DMS79 treated with DMSO at 0.1 percent for 48 hours (cell line): ENCODE data around the gene STX3.

Source experiments
- DNase-seq: peaks from one replicate; lab custom pipeline; 2025; lab: John Stamatoyannopoulos, UW

The STX3 gene

DNA sequence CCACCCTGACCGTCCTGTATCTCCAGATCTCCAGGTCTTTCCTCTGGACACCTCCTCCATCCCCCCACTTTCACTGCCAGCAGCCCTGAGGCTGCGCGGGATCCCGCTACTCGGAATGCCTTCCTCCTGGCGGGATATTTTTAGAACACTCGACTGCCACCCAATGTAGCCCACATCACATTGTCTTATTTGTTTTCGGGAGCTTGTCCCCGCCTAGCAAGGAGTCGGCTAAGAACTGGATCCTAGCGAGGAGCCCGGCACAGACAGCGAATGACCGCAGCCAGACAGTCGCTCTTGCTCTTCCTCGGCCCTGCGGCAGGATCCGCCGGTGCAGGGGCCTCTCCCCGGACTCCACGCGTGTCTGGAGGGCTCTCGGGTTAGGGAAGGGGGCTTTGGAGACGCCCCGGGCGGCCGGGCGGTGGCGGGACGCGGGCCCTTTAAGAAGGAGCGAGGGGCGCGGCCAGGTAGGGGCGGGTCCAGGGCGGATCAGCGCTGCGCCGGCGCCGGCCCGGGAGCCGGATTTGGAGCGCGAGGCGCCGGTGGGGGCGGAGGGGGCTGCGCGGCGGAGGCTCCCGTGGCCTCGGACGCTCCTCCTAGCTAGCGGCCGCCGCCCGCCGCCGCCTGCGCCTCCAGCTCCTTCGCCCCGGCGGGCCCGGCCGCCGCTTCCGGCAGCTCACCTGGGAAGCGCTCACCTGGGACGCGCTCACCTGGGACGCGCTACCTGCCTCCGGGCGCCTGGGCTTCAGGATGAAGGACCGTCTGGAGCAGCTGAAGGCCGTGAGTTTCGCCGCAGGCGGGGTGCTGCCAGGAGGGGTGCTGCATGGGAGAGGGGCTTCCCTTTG lies at the start of gene STX3:
Gene STX3, plus strand, starts transcription at position 518 of the 842 bp plus-strand sequence. Its CDS starts 230 bp downstream, at position 748.
- DNase-seq: peak; percentile 50

DNA sequence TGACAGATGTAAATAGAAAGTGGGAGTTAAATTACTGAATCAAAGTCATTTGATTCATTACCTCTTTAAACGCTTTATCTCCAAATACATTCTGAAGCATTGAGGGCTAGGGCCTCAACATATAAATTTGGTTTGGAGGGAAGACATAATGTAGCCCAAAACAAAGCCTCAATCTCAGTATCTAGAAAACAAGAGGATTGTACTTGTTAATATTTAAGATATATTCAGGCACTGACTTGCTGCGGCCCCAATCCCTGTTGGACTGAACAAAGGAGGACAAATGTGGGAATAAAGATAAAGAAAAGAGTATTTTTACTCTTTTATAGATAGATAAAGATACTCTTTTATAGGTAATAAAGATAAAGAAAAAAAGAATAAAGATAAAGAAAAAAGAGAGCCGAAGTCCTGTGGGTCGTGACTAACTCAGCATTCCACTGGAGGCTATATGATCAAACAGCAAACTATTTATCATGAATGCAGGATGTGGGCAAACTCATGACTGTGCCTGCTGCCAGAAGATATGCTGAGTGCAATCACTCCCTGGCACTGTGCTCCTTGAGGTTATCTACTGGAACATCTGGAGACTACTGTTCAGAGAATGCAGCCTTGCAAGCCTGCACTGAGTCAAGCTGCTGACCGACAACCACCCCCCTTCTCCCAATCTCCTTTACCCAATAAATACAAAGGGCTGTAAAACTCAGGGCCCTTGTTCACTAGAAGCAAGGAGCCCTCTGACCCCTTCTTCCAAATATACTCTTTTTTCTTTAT lies 48.5 kb upstream of the STX3 start:
- DNase-seq: no peak

DNA sequence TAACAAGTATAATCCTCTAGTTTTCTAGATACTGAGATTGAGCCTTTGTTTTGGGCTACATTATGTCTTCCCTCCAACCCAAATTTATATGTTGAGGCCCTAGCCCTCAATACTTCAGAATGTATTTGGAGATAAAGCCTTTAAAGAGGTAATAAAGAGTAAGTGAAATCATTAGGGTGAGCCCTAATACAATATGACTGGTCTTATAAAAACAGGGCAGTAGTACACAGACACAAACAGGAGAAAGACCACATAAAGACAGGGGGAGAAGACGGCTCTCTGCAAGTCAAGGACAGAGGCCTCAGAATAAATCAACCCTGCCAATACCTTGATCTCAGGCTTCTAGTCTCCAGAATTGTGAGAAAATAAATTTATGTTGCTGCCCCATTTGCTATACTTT lies 47.8 kb upstream of the STX3 start:
- no peak for DNase-seq

DNA sequence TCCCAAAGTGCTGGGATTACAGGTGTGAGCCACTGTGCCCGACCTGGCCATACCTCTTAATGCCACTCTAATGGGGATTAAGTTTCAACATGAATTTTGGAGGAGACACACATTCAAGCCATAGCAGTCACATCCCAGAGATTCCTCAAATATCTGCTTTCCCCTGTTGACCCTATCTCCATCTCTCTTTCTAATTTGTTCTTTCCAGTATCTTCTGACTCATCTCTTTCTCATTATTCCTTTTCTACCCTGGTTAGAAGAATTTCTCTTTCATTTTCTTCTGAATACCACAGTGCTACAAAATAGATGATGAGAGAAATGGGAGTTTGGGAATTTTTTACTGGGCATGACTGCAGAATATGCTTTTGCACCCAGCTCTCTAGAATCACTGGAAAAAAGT lies 46.6 kb upstream of the STX3 start:
- no peak for DNase-seq

DNA sequence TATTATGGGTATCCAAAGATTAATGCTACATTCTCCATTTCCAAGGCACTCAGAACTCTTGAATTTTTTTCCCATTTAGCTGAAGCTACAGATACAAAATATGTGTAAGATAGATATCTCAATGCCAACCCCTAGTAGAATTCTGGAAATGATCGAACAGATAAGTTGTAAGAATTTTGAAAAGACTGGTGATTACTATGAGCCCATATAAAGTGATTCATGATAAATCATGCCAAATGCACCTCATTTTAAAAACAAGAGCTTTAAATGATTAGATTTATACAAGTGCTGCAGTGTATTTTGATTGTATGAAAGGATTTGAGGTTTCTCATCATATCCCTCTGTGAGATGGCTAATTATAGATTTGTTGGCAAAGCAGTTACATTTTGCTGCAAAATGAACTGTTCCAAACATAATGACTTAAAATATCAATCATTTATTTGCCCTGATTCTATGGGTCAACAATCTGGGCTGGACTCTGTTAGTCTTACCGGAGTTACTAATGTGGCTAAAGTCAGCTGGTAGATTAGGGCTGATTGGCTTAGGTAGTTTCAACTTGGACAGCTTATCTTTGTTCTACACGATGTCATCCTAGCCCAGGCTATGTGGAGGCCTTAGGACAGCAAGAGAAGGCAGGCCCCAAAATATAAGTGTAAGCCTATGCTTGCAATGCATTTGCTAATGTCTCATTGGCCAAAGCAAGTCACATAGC lies 44.9 kb upstream of the STX3 start:
- no peak for DNase-seq

DNA sequence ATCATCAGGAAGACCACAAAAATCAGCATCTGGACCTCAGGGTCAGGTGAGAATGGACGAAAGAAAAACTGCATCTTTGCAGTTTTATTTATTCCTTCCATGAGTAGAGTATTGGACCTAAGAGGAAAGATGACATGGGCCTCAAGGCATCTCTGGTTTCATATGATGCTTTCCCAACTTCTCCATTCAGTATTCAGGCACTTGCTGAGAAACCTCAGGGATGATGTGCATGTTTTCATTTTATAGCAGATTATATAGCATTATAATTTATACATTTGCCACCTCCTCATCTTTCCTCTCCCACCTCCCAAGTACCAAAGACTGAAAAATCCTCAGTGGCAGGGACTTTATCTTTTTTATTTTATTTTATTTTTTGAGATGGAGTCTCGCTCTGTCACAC lies 41.4 kb upstream of the STX3 start, which contains the start of gene OR10V1:
Gene OR10V1, minus strand, starts transcription at position 101 of the 400 bp plus-strand sequence. Its CDS starts 0 bp downstream, at position 101.
- DNase-seq: no peak

DNA sequence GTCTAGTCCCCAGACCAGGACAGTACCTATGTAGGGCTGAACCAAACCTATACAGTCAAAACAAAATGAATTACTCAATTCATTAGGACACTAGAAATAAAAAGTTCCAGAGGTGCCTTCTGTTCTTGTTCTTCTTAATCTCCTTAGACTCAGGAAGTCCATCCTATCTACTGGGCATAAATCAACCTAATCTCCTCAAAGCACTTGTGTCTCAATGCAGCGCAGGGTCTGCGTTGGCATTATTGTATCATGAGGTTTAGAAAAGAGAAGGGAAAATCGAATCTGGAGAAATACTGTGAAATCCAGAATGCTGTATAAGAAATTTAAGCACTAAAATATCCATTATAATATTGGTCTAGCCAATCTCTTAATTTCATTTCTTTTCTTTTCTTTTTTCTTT lies 39.1 kb upstream of the STX3 start:
- no peak for DNase-seq

DNA sequence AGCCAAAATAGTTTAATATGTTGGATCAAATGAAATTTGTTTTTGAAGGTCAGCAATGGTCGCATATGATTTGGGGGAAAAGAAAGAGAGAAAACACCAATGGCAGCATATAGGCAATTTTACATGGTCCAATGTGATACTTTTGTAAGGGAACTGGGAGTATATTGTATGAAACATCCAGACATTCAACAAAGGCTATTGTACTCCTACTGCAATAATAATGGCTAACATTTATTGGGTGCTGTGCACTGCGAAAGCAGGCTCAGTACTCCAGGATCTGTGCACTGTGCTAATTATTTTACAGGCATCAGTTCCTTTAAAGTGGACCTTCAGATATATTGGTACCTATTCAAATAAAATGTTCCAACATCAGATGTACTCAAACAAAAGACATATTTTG lies 35.6 kb upstream of the STX3 start:
- DNase-seq: no peak

DNA sequence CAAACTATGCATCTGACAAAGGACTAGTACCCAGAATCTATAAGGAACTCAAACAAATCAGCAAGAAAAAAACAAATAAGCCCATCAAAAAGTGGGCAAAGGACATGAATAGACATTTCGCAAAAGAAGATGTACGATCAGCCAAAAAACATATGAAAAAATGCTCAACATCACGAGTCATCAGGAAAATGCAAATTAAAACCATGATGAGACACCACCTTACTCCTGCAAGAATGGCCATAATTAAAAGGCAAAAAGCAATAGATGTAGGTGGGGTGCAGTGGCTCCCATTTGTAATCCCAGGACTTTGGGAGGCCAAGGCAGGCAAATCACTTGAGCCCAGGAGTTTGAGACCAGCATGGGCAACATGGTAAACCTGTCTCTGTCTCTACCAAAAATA lies 31.1 kb upstream of the STX3 start:
- DNase-seq: no peak

DNA sequence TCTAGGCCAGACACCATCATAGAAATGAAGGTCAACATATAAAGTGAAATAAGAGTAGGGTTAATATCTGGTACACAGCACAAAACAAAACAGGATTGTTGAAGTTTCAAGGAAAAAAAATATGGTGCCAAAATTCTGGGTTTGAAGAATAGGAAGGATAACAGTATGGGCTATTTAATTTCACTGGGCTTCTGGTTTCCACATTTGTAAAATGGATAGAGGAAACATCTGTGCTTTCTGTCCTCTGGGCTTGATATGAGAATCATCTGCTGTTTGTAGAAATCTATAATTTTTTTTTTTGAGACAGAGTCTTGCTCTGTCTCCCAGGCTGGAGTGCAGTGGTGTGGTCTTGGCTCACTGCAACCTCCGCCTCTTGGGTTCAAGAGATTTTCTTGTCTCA lies 27.8 kb upstream of the STX3 start:
- DNase-seq: no peak

DNA sequence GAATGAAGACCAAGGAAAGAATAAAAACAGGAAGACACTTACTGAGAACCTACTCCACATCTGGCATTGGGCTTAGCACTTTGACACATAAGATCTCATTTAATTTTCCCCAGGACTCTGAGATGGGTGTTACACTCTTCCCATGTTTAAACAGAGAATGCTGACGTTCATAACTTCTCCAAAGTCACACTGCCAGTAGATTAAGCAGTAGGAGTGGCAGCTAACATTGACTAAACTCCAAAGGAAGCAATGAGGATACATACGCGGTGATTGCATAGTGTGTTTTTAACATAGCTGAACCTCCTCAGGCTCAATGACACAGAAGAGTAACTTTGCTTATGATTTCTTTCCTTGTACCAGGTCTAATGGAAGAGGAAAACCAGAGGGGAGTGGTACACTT lies 27.0 kb upstream of the STX3 start:
- no peak for DNase-seq

DNA sequence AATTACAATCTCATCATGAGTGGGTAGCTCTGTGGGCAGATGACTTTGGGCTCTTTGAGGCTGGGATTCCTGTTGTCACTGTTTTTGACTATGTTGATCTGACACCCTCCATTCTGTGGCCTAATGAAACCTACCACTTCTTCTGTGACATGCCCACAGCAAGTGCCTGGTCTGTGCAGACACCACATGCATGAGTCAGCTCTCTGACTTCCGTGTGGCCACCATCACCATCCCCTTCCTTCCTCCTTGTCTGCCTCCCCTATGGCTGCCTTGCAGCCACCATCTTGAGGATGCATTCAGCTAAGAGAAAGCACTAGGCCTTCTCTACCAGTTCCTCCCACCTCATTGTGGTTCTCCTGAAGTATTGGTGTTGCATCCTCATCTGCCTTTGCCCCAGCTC lies 26.3 kb upstream of the STX3 start:
- no peak for DNase-seq

DNA sequence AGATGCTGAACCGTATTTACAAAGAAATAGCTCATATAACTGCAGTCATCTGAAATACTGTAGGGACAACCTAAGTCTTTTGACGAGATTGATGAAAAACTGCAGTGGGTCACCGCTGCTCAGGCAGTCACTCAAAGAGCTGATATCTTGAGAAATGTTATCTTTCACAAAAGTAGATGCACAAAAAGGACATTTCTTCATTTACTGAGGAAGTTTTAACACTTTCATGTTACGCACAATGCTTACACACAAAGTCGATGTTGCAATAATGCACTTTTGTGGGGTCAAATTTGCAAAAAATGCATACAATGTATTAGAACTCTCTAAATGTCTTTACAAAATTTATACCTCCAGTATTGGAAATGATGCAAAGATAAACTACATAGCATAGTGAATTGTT lies 25.3 kb upstream of the STX3 start:
- DNase-seq: no peak

DNA sequence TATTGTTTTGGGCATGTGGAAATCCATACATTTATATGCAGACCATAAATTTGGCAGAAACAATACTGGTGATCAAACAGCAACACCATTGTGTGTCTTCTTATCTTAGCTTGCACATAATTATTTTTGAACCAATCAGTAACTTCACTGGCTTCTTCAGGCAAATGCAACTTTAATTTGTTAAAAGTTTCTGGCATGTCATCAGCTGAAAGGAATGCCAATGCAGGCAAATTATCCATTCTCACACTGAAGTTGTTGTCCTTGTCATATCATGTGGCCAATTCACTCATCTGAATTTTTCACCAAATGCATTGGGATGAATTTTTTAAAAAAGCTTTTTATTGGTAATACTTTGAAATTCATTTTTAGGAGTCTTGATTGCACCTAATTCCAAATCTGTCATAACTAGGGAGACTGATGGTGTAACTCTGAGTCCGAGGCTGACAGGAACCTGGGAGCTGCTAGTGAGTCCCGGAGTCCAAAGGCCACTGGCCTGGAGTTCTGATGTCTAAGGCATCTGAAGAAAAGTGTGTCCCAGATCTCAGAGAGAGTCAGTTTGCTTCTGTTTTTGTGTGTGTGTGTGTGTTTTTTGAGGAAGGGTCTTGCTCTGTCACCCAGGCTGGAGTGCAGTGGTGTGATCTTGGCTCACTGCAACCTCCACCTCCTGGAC lies 24.1 kb upstream of the STX3 start:
- no peak for DNase-seq

DNA sequence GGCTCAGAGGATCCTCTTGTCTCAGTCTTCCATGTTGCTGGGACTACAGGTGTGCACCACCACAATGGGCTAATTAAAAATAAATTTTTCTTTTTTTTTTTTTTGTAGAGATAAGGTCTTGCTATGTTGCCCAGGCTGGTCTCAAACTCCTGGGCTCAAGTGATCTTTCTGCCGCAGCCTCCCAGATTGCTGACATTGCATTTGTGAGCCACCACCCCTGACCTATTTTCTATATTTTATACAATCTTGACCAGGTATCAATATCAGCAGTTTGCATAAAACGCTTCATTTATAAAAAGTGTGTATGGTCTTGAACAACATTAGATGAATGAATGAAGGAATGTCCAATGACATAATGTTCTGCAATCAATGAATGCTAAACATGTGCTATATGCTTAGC lies 9.1 kb upstream of the STX3 start:
- no peak for DNase-seq

DNA sequence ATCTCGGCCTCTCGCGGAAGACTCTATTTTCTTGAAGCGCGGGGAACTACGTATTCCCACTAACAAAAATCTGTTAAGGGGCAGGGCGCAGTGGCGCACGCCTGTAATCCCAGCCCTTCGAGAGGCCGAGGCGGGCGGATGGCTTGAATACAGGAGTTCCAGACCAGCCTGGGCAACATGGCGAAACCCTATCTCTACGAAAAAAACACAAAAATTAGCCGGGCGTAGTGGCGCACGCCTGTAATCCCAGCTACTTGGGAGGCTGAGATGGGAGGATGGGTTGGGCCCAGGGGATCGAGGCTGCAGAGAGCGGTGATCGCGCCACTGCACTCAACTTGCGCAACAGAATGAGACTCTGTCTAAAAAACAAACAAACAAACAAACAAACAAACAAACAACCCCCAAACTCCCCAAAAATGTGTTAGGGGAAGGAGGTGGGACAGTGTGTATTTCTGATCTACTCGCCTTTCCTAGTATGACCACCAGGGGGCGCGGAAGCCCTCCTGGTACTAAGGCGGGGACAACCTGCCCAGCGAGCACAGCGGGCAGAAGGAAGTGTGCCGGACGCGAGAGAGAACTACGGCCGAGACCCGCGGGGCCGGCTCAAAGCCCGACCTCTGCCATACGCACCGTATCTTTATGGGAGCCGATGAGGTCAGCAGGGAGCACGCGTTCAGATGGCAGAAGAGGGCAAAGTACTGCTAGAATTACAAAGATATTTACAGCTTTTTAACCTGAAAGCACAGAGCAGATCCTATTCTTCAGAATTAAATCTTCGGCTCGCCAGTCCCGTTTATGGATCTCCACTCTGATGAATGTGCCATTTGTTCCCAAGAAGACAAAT lies 1.3 kb upstream of the STX3 start:
- DNase-seq: peak; percentile 77

DNA sequence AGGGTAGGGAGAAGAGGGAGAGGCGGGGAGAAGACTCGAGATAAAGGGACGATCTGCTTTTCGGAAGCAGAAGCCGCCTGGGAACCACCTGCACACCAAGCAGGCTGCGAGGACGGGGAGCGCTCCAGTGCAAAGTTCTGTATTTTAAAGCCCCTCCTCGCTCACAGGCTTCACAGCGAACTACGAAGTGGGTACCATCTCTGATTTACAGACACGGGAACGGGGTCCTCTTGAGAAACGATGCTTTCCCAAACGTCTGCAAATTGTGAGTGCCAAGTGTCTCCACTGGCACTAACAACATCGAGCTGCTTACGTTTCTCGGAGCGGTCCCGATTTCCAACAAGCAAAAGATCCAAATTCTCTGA lies 700 bp upstream of the STX3 start:
- peak; percentile 57 for DNase-seq

DNA sequence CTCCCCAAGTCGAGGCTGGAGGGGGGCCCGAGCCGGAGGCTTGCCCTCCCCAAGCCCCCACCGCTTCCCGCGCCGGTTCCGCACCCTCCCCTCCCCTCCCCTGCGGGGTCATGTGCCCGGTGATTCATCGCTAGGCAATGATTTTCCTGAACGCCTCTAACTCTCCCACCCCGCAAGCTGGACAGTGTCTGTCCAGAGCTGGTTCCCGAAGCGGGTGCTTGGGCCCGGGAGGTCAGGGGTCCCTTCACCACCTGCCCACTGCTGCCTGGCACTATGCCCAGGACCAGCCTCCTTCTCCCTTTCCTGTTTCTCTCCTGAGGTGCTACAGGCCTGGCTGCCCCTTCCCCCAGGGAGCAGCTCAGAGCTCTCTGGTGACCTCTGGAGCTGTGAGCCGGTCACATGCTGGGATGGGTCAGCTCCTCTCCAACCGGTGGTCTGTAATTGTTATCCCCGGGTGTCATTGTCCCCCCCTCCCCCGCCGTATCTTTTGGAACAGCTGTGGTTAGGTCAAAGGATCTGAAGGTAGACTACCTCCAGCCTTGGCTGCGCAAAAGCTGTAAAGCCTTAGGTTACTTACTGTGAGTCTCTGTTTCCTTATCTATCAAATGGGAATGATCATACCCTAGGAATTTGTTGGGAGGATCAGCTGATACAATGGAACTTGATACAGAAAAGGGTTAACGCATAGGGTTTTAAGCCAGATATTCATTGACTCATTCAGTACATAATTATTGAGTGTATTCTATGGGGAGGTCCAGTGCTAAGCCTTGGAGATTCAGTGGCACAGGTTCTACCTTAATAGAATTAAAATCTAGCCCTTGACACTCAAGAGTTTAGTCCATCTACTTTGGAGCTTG lies 753 bp downstream of the STX3 start:
- DNase-seq: peak; percentile 44

DNA sequence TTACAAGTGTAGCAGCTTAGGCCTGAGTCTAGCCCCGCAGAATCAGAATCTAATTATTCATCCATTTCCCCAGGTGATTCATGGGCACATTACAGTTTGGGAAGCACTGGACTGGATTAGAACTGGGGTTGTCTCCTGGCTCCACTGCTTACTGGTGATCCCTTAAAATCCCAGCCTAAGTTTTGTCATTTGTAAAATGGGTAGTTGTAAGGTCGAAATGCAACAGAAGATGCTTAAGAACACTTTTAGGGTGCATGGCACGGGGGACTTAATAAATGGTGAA lies 1.3 kb downstream of the STX3 start:
- no peak for DNase-seq

DNA sequence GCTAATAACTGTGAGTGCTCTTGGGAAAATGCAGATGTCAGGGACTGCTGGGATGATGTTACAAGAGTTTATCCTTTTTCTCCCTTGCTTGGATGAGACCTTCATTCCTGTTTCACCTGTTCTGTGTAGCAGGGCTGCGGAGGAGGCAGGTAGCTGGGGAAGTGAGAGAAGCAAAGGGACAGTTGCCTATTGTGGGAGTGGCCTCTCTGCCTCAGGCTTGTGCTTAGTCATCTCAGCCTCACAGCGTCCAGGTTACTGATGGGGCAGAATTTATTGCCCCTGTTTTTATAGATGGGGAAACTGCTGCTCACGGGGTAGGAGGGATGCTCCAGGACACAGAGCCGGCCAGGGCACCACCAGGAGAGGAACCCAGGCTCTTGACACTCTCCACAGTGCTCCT lies 1.7 kb downstream of the STX3 start:
- no peak for DNase-seq
